Measurements from ENCODE around the gene THSD4.
"Not testable (repeated sequence)": the region's sequence is repeated elsewhere in the genome, so short reads cannot be mapped to it uniquely, and the experiment has no call there.

The THSD4 gene

GRCh38 chr15:71709808-71710418, 594.6 kb downstream of the THSD4 start:
- no peak for DNase-seq

GRCh38 chr15:71712182-71712581, 596.9 kb downstream of the THSD4 start:
- no peak for DNase-seq

- DNase-seq, result no peak
These were observed 598.0 kb downstream of the THSD4 start for GRCh38 chr15:71713191-71713809.

- no peak for DNase-seq
These were observed 600.6 kb downstream of the THSD4 start for GRCh38 chr15:71715914-71716313.

- no peak for DNase-seq
These were observed 601.7 kb downstream of the THSD4 start for GRCh38 chr15:71716990-71717389.

GRCh38 chr15:71718116-71718910, 603.0 kb downstream of the THSD4 start:
- no peak for DNase-seq

- no peak for DNase-seq
These were observed 608.1 kb downstream of the THSD4 start for GRCh38 chr15:71723344-71723743.

GRCh38 chr15:71725207-71725955, 610.1 kb downstream of the THSD4 start:
- DNase-seq, result not testable (repeated sequence)

- no peak for DNase-seq
These were observed 613.6 kb downstream of the THSD4 start for GRCh38 chr15:71728881-71729280.

- DNase-seq, result no peak
These were observed 614.0 kb downstream of the THSD4 start for GRCh38 chr15:71729319-71729718.

- DNase-seq, result peak in 2 of 6 experiments; percentile 10 to 14
These were observed 615.2 kb downstream of the THSD4 start for GRCh38 chr15:71730277-71731144.

- DNase-seq, result no peak
These were observed 617.4 kb downstream of the THSD4 start for GRCh38 chr15:71732636-71733035.

- no peak for DNase-seq
These were observed 617.9 kb downstream of the THSD4 start for GRCh38 chr15:71733122-71733521.

- DNase-seq, result no peak
These were observed 619.6 kb downstream of the THSD4 start for GRCh38 chr15:71734709-71735384.

- no peak for DNase-seq
These were observed 620.1 kb downstream of the THSD4 start for GRCh38 chr15:71735385-71735757.

- no peak for DNase-seq
These were observed 621.1 kb downstream of the THSD4 start for GRCh38 chr15:71736286-71736947.

GRCh38 chr15:71737761-71738160, 622.5 kb downstream of the THSD4 start:
- no peak for DNase-seq

GRCh38 chr15:71739355-71739754, 624.1 kb downstream of the THSD4 start:
- no peak for DNase-seq

GRCh38 chr15:71742964-71743363, 627.7 kb downstream of the THSD4 start:
- DNase-seq, result no peak

- DNase-seq, result peak; percentile 4 to 64 (median 33)
These were observed 628.7 kb downstream of the THSD4 start for GRCh38 chr15:71743861-71744382.

GRCh38 chr15:71746719-71747118, 631.4 kb downstream of the THSD4 start:
- DNase-seq, result no peak
